ENCODE measurements around the gene YWHAH. TPM values are rescaled to one million over a fixed set of nuclear protein-coding genes. Genes with fewer than 3 reads are reported as not detected.

Gene YWHAH
- total and polyA plus RNA-seq, 2 of the 4 experiments (the other 2 are of a cell fraction) = 147 to 173 TPM

DNA sequence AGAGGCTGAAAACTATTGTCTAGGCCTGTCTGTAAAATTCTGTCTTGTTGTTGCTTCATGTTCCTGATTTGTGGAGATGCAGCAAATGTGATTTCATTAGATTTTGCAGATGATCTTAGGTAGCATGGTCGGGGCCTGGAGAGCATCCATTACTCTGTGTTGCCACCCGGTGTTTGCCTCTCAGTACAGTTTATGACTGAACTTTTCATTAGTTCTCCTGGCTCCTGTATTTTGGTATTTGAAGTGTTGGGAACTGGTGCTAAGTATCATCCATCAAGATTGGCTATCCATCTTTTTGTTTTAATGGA lies 7.7 kb downstream of the YWHAH start:
- Histone ChIP-seq H3K9ac (ENCODE audit: low read depth, low read length) (no peak overlapping the region), H2BK120ac (ENCODE audit: low read depth, low read length) (no peak overlapping the region), H3K4me2 (ENCODE audit: low read depth, low read length) (no peak overlapping the region), H3K9me1 (ENCODE audit: insufficient read depth, low read length) (peaks cover 34% of the 10 kb centered on the region), H2AFZ (replicated peaks; ENCODE audit: low read length, poor library complexity) (no peak overlapping the region), H3K14ac (replicated peaks; ENCODE audit: low read depth, low read length) (peak overlapping the region; percentile 63; the same call in 1 of the 2 replicates), H3K9me3 (ENCODE audit: control insufficient read depth, insufficient read depth, low read length) (no peaks in the 10 kb centered on the region), H3K4me1 (ENCODE audit: control insufficient read depth, insufficient read depth, low read length) (peaks cover 13% of the 10 kb centered on the region), H2BK20ac (ENCODE audit: low read depth, low read length) (peak overlapping the region; percentile 32), H3K27me3 (ENCODE audit: control insufficient read depth, insufficient read depth, low read length) (no peaks in the 10 kb centered on the region), H3K27ac (ENCODE audit: insufficient read depth, low read length) (no peak overlapping the region), H3K79me1 (ENCODE audit: low read depth in 1 of 2, low read length in 2 of 2) (peaks cover 48 to 83% of the 10 kb centered on the region in 2 experiments), H3K23ac (ENCODE audit: low read depth, low read length) (peak overlapping the region; percentile 67; the same call in 1 of the 2 replicates), H4K8ac (ENCODE audit: low read depth in 2 of 2, low read length in 2 of 2) (peak overlapping the region in 1 of 2 experiments; percentile 29; a peak in 1 of 4 replicates), H3K18ac (ENCODE audit: low read depth, low read length) (0 out of 2 replicates have a peak overlapping the region, but pooled peaks have one; percentile 19), H4K20me1 (ENCODE audit: insufficient read depth, low read length) (peaks cover 83% of the 10 kb centered on the region), H4K5ac (ENCODE audit: low read depth, low read length) (0 out of 2 replicates have a peak overlapping the region, but pooled peaks have one; percentile 25), H4K91ac (ENCODE audit: insufficient read depth, low read depth, low read length) (no peak overlapping the region; the same call in 1 of the 2 replicates), H3K4me3 (ENCODE audit: insufficient read depth, low read depth, low read length) (no peak overlapping the region), H3K56ac (ENCODE audit: extremely low read depth, insufficient read depth, low read length) (no peak overlapping the region), H3K36me3 (ENCODE audit: control insufficient read depth, insufficient read depth, low read length) (peaks cover 21% of the 10 kb centered on the region), H2BK5ac (ENCODE audit: low read depth, low read length, poor library complexity, severe bottlenecking) (peak overlapping the region; percentile 48), H3K4ac (ENCODE audit: low read depth, low read length) (peak overlapping the region; percentile 28), H2AK9ac (replicated peaks; ENCODE audit: low read depth, low read length, poor library complexity) (peak overlapping the region; percentile 76), H2AK5ac (ENCODE audit: low read depth, low read length) (peak overlapping the region; percentile 39), H2BK15ac (ENCODE audit: low read depth, low read length) (0 out of 3 replicates have a peak overlapping the region, but pooled peaks have one; percentile 21)
- ChIA-PET CTCF (no interaction called here), POLR2A (ENCODE audit: unreplicated experiment) (no interaction called here)
- BruUV-seq (replicated peaks) = no TSS peak
- WGBS, 2 experiments (ENCODE audit: extremely low coverage in 2 of 2, insufficient read length in 1 of 2) = no CpG with 5 or more reads among the region's 2 CpGs
- in situ Hi-C loops (cut with MboI; ENCODE audit: low sequenced_read_pairs) = loop anchor here (25.0 kb wide), 2 partner anchors 390 to 860 kb away; partner anchors contain the start of gene TIMP3
- DNase-seq (no peak), ATAC-seq (ENCODE audit: low read depth) (peak; percentile 44)
- intact Hi-C loops (cut with micrococcal nuclease) = loop anchor here (5.0 kb wide), 3 partner anchors 125 to 390 kb away; partner anchors contain the start of genes DEPDC5 and PRR14L
- no peak for TF ChIP-seq CEBPB (IDR thresholded peaks at IDR 0.05; ENCODE audit: low read depth, low read length)
- TF ChIP-seq, protein P1, sequence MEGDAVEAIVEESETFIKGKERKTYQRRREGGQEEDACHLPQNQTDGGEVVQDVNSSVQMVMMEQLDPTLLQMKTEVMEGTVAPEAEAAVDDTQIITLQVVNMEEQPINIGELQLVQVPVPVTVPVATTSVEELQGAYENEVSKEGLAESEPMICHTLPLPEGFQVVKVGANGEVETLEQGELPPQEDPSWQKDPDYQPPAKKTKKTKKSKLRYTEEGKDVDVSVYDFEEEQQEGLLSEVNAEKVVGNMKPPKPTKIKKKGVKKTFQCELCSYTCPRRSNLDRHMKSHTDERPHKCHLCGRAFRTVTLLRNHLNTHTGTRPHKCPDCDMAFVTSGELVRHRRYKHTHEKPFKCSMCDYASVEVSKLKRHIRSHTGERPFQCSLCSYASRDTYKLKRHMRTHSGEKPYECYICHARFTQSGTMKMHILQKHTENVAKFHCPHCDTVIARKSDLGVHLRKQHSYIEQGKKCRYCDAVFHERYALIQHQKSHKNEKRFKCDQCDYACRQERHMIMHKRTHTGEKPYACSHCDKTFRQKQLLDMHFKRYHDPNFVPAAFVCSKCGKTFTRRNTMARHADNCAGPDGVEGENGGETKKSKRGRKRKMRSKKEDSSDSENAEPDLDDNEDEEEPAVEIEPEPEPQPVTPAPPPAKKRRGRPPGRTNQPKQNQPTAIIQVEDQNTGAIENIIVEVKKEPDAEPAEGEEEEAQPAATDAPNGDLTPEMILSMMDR (conservative IDR thresholded peaks at IDR 0.05; ENCODE audit: low read depth, low read length) = peak; percentile 26; the same call in 1 of the 2 replicates
- TF ChIP-seq MAZ (IDR thresholded peaks at IDR 0.05; ENCODE audit: borderline replicate concordance, low read depth, low read length) = no peak
- TF ChIP-seq NFE2L2 (IDR thresholded peaks at IDR 0.05; ENCODE audit: low read depth, low read length) = no peak
- TF ChIP-seq CHD1 (IDR thresholded peaks at IDR 0.05; ENCODE audit: low read depth, low read length) = no peak
- dilution Hi-C loops (cut with HindIII; ENCODE audit: low sequenced_read_pairs, unreplicated experiment) = no loop called here
